ENCODE measurements around the gene GNAO1. TPM values are rescaled to one million over a fixed set of nuclear protein-coding genes. Genes with fewer than 3 reads are reported as not detected.

The GNAO1 gene
- total RNA-seq, 2 donors from 2014 or later = 6.1 to 23.6 TPM

DNA sequence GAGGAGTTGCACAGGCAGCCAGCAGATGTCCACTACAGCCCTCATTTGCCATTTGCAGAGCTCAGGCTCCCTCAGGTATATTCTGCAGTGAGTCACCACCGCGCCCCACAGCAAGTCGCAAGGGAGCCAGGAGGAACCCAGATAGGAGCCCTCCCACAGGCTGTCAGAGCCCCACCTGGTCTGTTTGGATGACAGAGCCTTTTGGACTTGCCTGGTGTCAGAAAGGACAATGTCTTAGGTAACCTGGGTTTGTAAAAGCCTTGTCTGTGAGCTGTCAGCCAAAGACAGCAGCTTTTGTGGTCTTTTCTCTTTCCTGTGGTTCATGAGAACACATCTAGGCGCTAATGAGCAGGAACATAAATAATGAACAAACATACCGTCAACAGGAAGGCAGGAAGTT, 70.9 kb downstream of the GNAO1 start:
- H3K4me3 ChIP-seq = no peak overlapping the region
- no peak overlapping the region for H3K27ac ChIP-seq
- H3K9me3 ChIP-seq = no peaks in the 10 kb centered on the region
- no peaks in the 10 kb centered on the region for H3K4me1 ChIP-seq (replicated peaks)
- intact Hi-C loops (cut with DNase I) = no loop called here
- H3K36me3 ChIP-seq = no peaks in the 10 kb centered on the region
- no peak for DNase-seq (ENCODE audit: low spot score)
- 36% methylated on average over 5 of the region's 5 CpGs for WGBS
- no peak for TF ChIP-seq POLR2AphosphoS5 (IDR thresholded peaks at IDR 0.05)
- TF ChIP-seq CTCF (IDR thresholded peaks at IDR 0.05) = no peak
- no peak for TF ChIP-seq POLR2A (IDR thresholded peaks at IDR 0.05)
- H3K27me3 ChIP-seq (replicated peaks; ENCODE audit: insufficient read depth) = no peaks in the 10 kb centered on the region

DNA sequence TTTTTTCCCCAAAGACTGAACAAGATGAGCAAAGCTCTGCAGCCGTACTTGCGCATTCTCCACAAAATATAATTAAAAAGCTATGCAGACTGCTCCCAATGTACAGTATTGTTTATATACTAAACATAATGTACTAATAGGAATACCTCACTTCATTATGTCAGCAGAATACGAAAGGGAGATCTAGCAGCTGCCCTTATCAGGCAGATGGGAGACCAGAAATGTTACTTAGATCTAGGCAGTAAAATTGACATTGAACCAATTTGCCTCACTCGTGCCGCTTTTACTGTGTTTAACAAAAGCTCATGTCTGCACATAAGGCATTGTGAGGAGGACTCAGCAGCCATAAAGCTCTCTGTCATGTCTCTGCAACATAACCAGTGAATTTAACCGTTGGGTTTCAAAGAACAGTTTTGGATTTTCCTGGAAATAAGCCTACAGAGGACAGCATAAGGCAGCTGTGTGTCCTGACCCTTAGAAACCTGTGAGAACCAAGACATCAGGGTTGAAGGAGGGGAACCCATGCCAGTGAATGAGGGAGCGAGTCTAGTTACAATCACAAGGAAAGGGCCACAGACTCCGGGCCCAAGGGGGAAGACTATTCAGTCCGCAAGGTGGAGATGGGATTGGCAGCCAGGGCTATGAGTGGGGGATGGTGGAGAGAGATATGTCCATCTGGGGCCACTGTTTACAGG, 71.4 kb downstream of the GNAO1 start:
- TF ChIP-seq POLR2A (IDR thresholded peaks at IDR 0.05) (no peak), POLR2AphosphoS5 (IDR thresholded peaks at IDR 0.05) (no peak), CTCF (IDR thresholded peaks at IDR 0.05) (no peak)
- intact Hi-C loops (cut with DNase I) = no loop called here
- no peak overlapping the region for H3K4me3 ChIP-seq
- H3K27me3 ChIP-seq (replicated peaks; ENCODE audit: insufficient read depth) = no peaks in the 10 kb centered on the region
- 49% methylated on average over 9 of the region's 9 CpGs for WGBS
- H3K36me3 ChIP-seq = no peaks in the 10 kb centered on the region
- no peaks in the 10 kb centered on the region for H3K4me1 ChIP-seq (replicated peaks)
- no peaks in the 10 kb centered on the region for H3K9me3 ChIP-seq
- H3K27ac ChIP-seq = no peak overlapping the region
- DNase-seq (ENCODE audit: low spot score) = no peak

DNA sequence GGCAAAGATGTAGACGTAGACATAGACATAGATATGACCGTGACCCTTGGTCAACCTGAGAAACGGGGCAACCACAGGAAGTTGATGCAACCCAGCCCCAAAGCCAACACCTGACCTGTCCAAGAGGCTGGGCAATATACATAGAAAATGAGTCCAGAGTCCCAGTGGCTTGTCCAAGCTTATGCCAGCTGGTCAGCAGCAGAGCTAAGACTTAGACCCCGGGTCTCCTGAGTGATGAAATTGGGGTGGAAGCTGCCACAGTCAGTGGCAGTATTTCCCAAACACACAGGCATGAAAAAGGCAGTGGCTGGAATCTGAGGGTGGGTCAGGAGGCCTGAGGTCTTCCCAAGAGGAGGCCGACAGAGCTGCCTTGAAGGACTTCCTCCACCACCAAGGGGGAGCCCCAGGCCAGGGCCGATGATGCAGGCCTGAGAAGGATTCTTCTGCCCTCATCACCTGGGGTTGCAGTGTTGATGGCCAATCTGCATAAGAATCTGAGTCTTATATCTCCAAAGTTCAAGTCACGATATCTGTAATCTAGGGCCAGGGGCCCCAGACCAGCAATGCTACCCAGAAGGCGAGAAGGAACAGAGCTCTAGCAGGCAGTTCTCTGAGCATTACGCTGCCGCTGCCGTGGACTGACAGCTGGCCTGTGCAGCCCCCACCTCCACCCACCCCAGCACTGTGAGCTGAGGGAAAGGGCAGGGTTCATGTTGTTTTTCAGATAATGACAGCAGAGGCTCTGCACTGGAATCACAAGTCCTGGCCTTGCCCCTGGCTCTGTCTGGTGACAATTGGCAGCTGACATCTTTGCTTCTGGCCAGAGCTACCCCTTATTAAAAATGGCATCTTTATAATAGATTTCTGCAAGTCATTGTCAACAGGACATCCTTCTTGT, 72.7 kb downstream of the GNAO1 start:
- no peaks in the 10 kb centered on the region for H3K4me1 ChIP-seq (replicated peaks)
- no peak for DNase-seq (ENCODE audit: low spot score)
- no peaks in the 10 kb centered on the region for H3K27me3 ChIP-seq (replicated peaks; ENCODE audit: insufficient read depth)
- 88% methylated on average over 11 of the region's 11 CpGs for WGBS
- no peak for TF ChIP-seq POLR2A (IDR thresholded peaks at IDR 0.05)
- no peaks in the 10 kb centered on the region for H3K36me3 ChIP-seq
- no peak overlapping the region for H3K4me3 ChIP-seq
- intact Hi-C loops (cut with DNase I) = no loop called here
- no peaks in the 10 kb centered on the region for H3K9me3 ChIP-seq
- H3K27ac ChIP-seq = no peak overlapping the region

DNA sequence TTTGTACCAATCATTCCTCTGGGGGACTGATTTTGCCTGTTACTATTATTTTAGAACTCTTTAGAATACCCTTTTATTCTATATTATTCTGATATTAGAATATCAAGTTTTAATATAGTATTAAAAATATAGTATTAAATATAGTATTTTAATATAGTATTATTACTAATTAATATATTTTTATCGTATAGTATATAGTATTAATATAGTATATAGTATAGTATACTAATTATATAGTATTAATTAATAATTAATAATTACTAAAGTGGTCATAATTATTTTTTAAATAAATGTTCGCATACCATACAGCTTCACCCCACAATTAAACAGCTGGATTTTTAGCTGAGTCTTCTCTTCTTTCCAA, 73.3 kb downstream of the GNAO1 start:
- Histone ChIP-seq H3K4me3 (no peak overlapping the region), H3K4me1 (replicated peaks) (no peaks in the 10 kb centered on the region), H3K36me3 (no peaks in the 10 kb centered on the region), H3K27ac (no peak overlapping the region), H3K9me3 (no peaks in the 10 kb centered on the region), H3K27me3 (replicated peaks; ENCODE audit: insufficient read depth) (no peaks in the 10 kb centered on the region)
- intact Hi-C loops (cut with DNase I) = no loop called here
- DNase-seq (ENCODE audit: low spot score) = no peak
- WGBS = 97% methylated on average over 2 of the region's 2 CpGs
- no peak for TF ChIP-seq POLR2A (IDR thresholded peaks at IDR 0.05)
- TF ChIP-seq CTCF (IDR thresholded peaks at IDR 0.05) = no peak
- no peak for TF ChIP-seq POLR2AphosphoS5 (IDR thresholded peaks at IDR 0.05)

GRCh38 chr16:56265184-56265583, 73.9 kb downstream of the GNAO1 start:
- Histone ChIP-seq H3K27ac (no peak overlapping the region), H3K4me3 (no peak overlapping the region), H3K27me3 (replicated peaks; ENCODE audit: insufficient read depth) (no peaks in the 10 kb centered on the region), H3K9me3 (no peaks in the 10 kb centered on the region), H3K36me3 (no peaks in the 10 kb centered on the region), H3K4me1 (replicated peaks) (no peaks in the 10 kb centered on the region)
- TF ChIP-seq POLR2AphosphoS5 (IDR thresholded peaks at IDR 0.05) = no peak
- TF ChIP-seq CTCF (IDR thresholded peaks at IDR 0.05) = no peak
- no peak for TF ChIP-seq POLR2A (IDR thresholded peaks at IDR 0.05)
- no peak for DNase-seq (ENCODE audit: low spot score)
- WGBS = 91% methylated on average over 4 of the region's 4 CpGs
- intact Hi-C loops (cut with DNase I) = no loop called here
